ENCODE measurements around the gene BICRA. TPM values are rescaled to one million over a fixed set of nuclear protein-coding genes. Genes with fewer than 3 reads are reported as not detected.

The BICRA gene
- 1.7 TPM for total RNA-seq (2013)
- polyA plus RNA-seq = 1 to 10 TPM in 1 of 3 donors, under 1 TPM in 1, not detected in 1; 0.08 to 4.6 TPM
- 4.0 and 5.5 TPM in 2 replicates for polyA minus RNA-seq
- 1.9 to 6.9 (median 3.4) reads per million in 11 experiments for total RNA-seq

- H3K4me1 ChIP-seq (ENCODE audit: control insufficient read depth in 1 of 2, insufficient read depth in 2 of 2, low read length in 2 of 2) = peaks cover 23 to 28% of the 10 kb centered on the region in 2 donors
- Mint-ChIP-seq H3K4me1 (peaks cover 38% of the 10 kb centered on the region), H3K27me3 (ENCODE audit: low read depth in 3 of 3) (peaks cover 0 to 6% (median 3%) of the 10 kb centered on the region in 3 donors), H3K4me3 (peak within 1 kb of the TSS; percentile 87 to 94), H3K27ac (peak within 1 kb of the TSS; percentile 76 to 95 (median 87)), H3K36me3 (peaks cover 3 to 11% of the 10 kb centered on the region in 2 donors), H3K9me3 (peaks cover 0 to 2% (median 0%) of the 10 kb centered on the region in 7 donors)
- H3K36me3 ChIP-seq (replicated peaks in 1 of 2; ENCODE audit: control insufficient read depth in 1 of 2, insufficient read depth in 2 of 2, low read length in 2 of 2) = peaks cover 2 to 5% of the 10 kb centered on the region in 2 donors
- H4K20me1 ChIP-seq (ENCODE audit: insufficient read depth, low read length) = peaks cover 46% of the 10 kb centered on the region
- WGBS (ENCODE audit: insufficient coverage) = under 1% methylated on average over 31 of the region's 94 CpGs
- H3K27me3 ChIP-seq (ENCODE audit: control insufficient read depth in 2 of 2, insufficient read depth in 2 of 2, low read length in 2 of 2) = no peaks in the 10 kb centered on the region
- H3K79me2 ChIP-seq (ENCODE audit: insufficient read depth, low read length) = peaks cover 60% of the 10 kb centered on the region
- no peak for TF ChIP-seq CTCF (IDR thresholded peaks at IDR 0.05)
- H3K9me3 ChIP-seq (replicated peaks in 1 of 2; ENCODE audit: control insufficient read depth in 1 of 2, insufficient read depth in 1 of 2, low read length in 2 of 2) = no peaks in the 10 kb centered on the region
- intact Hi-C loops (cut with micrococcal nuclease) = loop anchor here (1.0 to 5.0 kb wide), 2 partner anchors 9 to 53 kb away; no protein-coding TSS in a partner anchor
- H2AFZ ChIP-seq (ENCODE audit: insufficient read depth, low read depth, low read length, poor library complexity, severe bottlenecking) = peak within 1 kb of the TSS; percentile 83
- H3K27ac ChIP-seq (ENCODE audit: low read depth in 1 of 2, low read length in 2 of 2) = peak within 1 kb of the TSS; percentile 73 to 93
- H3K4me2 ChIP-seq (replicated peaks; ENCODE audit: extremely low read depth, low read length, poor library complexity, severe bottlenecking) = peak within 1 kb of the TSS; percentile 95
- peak within 1 kb of the TSS; percentile 95 for H3K9ac ChIP-seq (ENCODE audit: insufficient read depth, low read length, poor library complexity, severe bottlenecking)
- H3K4me3 ChIP-seq (replicated peaks in 1 of 3; ENCODE audit: low read depth in 2 of 3, low read length in 3 of 3) = peak within 1 kb of the TSS; percentile 87 to 97 (median 96)
- DNase-seq = peak; percentile 49 to 76 (median 60)
Observed at GRCh38 chr19:47608969-47609905, at the start of gene BICRA. TSS of gene BICRA (plus strand) at chr19:47609134. CDS start at chr19:47673575, 64,441 bp downstream.

GRCh38 chr19:47560999-47561398 lies 47.9 kb upstream of the BICRA start:
- peaks cover 8 to 15% (median 14%) of the 10 kb centered on the region in 3 donors for H3K27me3 Mint-ChIP-seq (ENCODE audit: low read depth in 3 of 3)
- intact Hi-C loops (cut with micrococcal nuclease) = no loop called here
- H3K9ac ChIP-seq (ENCODE audit: insufficient read depth, low read length, poor library complexity, severe bottlenecking) = no peak overlapping the region
- DNase-seq = no peak
- H3K36me3 Mint-ChIP-seq = no peaks in the 10 kb centered on the region
- no peaks in the 10 kb centered on the region for H3K79me2 ChIP-seq (ENCODE audit: insufficient read depth, low read length)
- H3K4me3 ChIP-seq (replicated peaks in 1 of 3; ENCODE audit: low read depth in 2 of 3, low read length in 3 of 3) = no peak overlapping the region
- no peak overlapping the region for H3K27ac ChIP-seq (ENCODE audit: low read depth in 1 of 2, low read length in 2 of 2)
- no peak overlapping the region for H3K4me3 Mint-ChIP-seq
- no peak overlapping the region for H3K4me2 ChIP-seq (replicated peaks; ENCODE audit: extremely low read depth, low read length, poor library complexity, severe bottlenecking)
- no peaks in the 10 kb centered on the region for H3K27me3 ChIP-seq (ENCODE audit: control insufficient read depth in 2 of 2, insufficient read depth in 2 of 2, low read length in 2 of 2)
- no peaks in the 10 kb centered on the region for H3K4me1 Mint-ChIP-seq
- no peaks in the 10 kb centered on the region for H3K9me3 ChIP-seq (replicated peaks in 1 of 2; ENCODE audit: control insufficient read depth in 1 of 2, insufficient read depth in 1 of 2, low read length in 2 of 2)
- H4K20me1 ChIP-seq (ENCODE audit: insufficient read depth, low read length) = no peaks in the 10 kb centered on the region
- no peak overlapping the region for H2AFZ ChIP-seq (ENCODE audit: insufficient read depth, low read depth, low read length, poor library complexity, severe bottlenecking)
- no CpG with 5 or more reads among the region's 2 CpGs for WGBS (ENCODE audit: insufficient coverage)
- no peak overlapping the region for H3K27ac Mint-ChIP-seq
- no peaks in the 10 kb centered on the region for H3K4me1 ChIP-seq (ENCODE audit: control insufficient read depth in 1 of 2, insufficient read depth in 2 of 2, low read length in 2 of 2)
- H3K36me3 ChIP-seq (replicated peaks in 1 of 2; ENCODE audit: control insufficient read depth in 1 of 2, insufficient read depth in 2 of 2, low read length in 2 of 2) = no peaks in the 10 kb centered on the region
- H3K9me3 Mint-ChIP-seq = no peaks in the 10 kb centered on the region
- no peak for TF ChIP-seq CTCF (IDR thresholded peaks at IDR 0.05)

Measured in CD14-positive monocyte (primary cell).